Liver (tissue), 9 donors: ENCODE results near the gene SEC14L3. TPM values are rescaled to one million over a fixed set of nuclear protein-coding genes. Genes with fewer than 3 reads are reported as not detected.

Experiments used
- DNase-seq: peaks from one replicate; pipeline ENCODE4 v3.0.0-alpha.2; 2017; ENCODE audit warnings: low spot score
- H3K27ac ChIP-seq, 2 donors: one replicate each; pipeline ENCODE4 v1.7.0; 2013; ENCODE audit warnings: inconsistent platforms in 2 of 2, low read length in 2 of 2, control low read depth in 1 of 2, low read depth in 1 of 2, mild to moderate bottlenecking in 1 of 2
- H3K27me3 ChIP-seq, 4 donors: one replicate each; pipeline versions ENCODE4 v1.6.1 to v1.7.0; 2013; ENCODE audit warnings: low read length in 3 of 4, inconsistent platforms in 1 of 4, mild to moderate bottlenecking in 1 of 4, moderate library complexity in 1 of 4; ENCODE audit not compliant: control insufficient read depth in 4 of 4, insufficient read depth in 4 of 4
- H3K36me3 ChIP-seq, 4 donors: one replicate each; pipeline versions ENCODE4 v1.6.1 to v1.7.0; 2013; ENCODE audit warnings: low read length in 3 of 4, mild to moderate bottlenecking in 3 of 4, low read depth in 1 of 4, moderate library complexity in 1 of 4; ENCODE audit not compliant: control insufficient read depth in 4 of 4, insufficient read depth in 3 of 4
- H3K4me1 ChIP-seq, 4 donors: one replicate each; pipeline versions ENCODE4 v1.6.1 to v1.7.0; 2013; ENCODE audit warnings: low read length in 3 of 4, mild to moderate bottlenecking in 3 of 4, moderate library complexity in 1 of 4; ENCODE audit not compliant: control insufficient read depth in 4 of 4, insufficient read depth in 4 of 4
- H3K4me3 ChIP-seq, 3 donors: one replicate each; pipeline versions ENCODE4 v1.6.1 to v1.7.0; 2013; ENCODE audit warnings: low read length in 3 of 3, control low read depth in 1 of 3, low read depth in 1 of 3, mild to moderate bottlenecking in 1 of 3
- H3K9ac ChIP-seq, 2 donors: one replicate each; pipeline ENCODE4 v1.7.0; 2013; ENCODE audit warnings: low read length in 2 of 2, mild to moderate bottlenecking in 2 of 2, moderate library complexity in 2 of 2, control low read depth in 1 of 2, low read depth in 1 of 2
- H3K9me3 ChIP-seq, 4 donors: one replicate each; pipeline versions ENCODE4 v1.6.1 to v1.7.0; 2013; ENCODE audit warnings: low read length in 3 of 4; ENCODE audit not compliant: control insufficient read depth in 4 of 4
- FOXA1 ChIP-seq: IDR thresholded peaks from 2 replicates; pipeline ENCODE4 v1.6.1; 2016; ENCODE audit warnings: antibody characterized with exemption
- FOXA2 ChIP-seq: IDR thresholded peaks from 2 replicates; pipeline ENCODE4 v1.6.1; 2016; ENCODE audit warnings: antibody characterized with exemption
- GABPA ChIP-seq, 2 donors: IDR thresholded peaks in 1 of 2; conservative IDR thresholded peaks in 1 of 2; 2 replicates each; pipeline ENCODE4 v1.6.1; 2016; ENCODE audit warnings: antibody characterized with exemption in 2 of 2, mild to moderate bottlenecking in 1 of 2, moderate library complexity in 1 of 2
- HNF4A ChIP-seq, 2 donors: conservative IDR thresholded peaks; 2 replicates each; pipeline ENCODE4 v1.6.1; 2016; ENCODE audit warnings: antibody characterized with exemption in 2 of 2, mild to moderate bottlenecking in 2 of 2
- HNF4G ChIP-seq: IDR thresholded peaks from 2 replicates; pipeline ENCODE4 v1.6.1; 2016; ENCODE audit warnings: antibody characterized with exemption
- NR2F2 ChIP-seq: IDR thresholded peaks from 2 replicates; pipeline ENCODE4 v1.6.1; 2016; ENCODE audit warnings: antibody characterized with exemption
- RAD21 ChIP-seq, 2 donors: IDR thresholded peaks; 2 replicates each; pipeline ENCODE4 v1.6.1; 2016; ENCODE audit warnings: antibody characterized with exemption in 2 of 2, mild to moderate bottlenecking in 2 of 2
- RXRA ChIP-seq, 2 donors: IDR thresholded peaks; 2 replicates each; pipeline ENCODE4 v1.6.1; 2017 to 2018; ENCODE audit warnings: antibody characterized with exemption in 2 of 2, mild to moderate bottlenecking in 1 of 2
- SP1 ChIP-seq: IDR thresholded peaks from 2 replicates; pipeline ENCODE4 v1.6.1; 2018; ENCODE audit warnings: antibody characterized with exemption, mild to moderate bottlenecking
- WGBS: extraction: QIAGEN DNeasy Blood & Tissue Kit; methylation state at CpG from one replicate; pipeline ENCODE4 v1.1.7; 2013; 5-methylcytosine and 5-hydroxymethylcytosine counted together
- polyA plus RNA-seq, 2 donors: library from polyadenylated mRNA; stranded (reverse) in 1 of 2; unstranded in 1 of 2; fragments of 200-250 nt in 1 of 2; fragments of >200 nt in 1 of 2; fragmentation: Nextera tagmentation in 1 of 2; extraction: Ambion mirVana in 1 of 2; gene quantifications; one replicate each; pipeline versions ENCODE4 v1.2.1 to v1.2.3, GENCODE V29; 2013 to 2015
- total RNA-seq, 2 donors: library from RNA; depleted of rRNA; stranded (reverse); fragments of >200 nt; gene quantifications; one replicate each; pipeline ENCODE4 v1.2.3, GENCODE V29; 2014
- TF ChIP-seq, protein P1 (sequence below): IDR thresholded peaks from 2 replicates; pipeline ENCODE4 v1.6.1; 2016; ENCODE audit warnings: antibody characterized with exemption, mild to moderate bottlenecking
- TF ChIP-seq, protein P2 (sequence below): fragments of 150-350 bp; IDR thresholded peaks from 2 replicates; pipeline ENCODE4 v1.5.1; 2017; ENCODE audit warnings: improper control_type of control experiment, low read depth, low read length; ENCODE audit not compliant: missing input control
- TF ChIP-seq, protein P3 (sequence below): IDR thresholded peaks from 2 replicates; pipeline ENCODE4 v1.6.1; 2016; ENCODE audit warnings: antibody characterized with exemption
- TF ChIP-seq, protein P4 (sequence below): IDR thresholded peaks from 2 replicates; pipeline ENCODE4 v1.6.1; 2016; ENCODE audit warnings: antibody characterized with exemption
- donor health status: healthy.
- donor health status: healthy.
- donor health status: healthy.
- donor health status: healthy.
- donor health status: healthy.

SEC14L3 gene
- total and polyA plus RNA-seq, 4 donors = 0.32 to 0.33 TPM; not detected in 2

DNA sequence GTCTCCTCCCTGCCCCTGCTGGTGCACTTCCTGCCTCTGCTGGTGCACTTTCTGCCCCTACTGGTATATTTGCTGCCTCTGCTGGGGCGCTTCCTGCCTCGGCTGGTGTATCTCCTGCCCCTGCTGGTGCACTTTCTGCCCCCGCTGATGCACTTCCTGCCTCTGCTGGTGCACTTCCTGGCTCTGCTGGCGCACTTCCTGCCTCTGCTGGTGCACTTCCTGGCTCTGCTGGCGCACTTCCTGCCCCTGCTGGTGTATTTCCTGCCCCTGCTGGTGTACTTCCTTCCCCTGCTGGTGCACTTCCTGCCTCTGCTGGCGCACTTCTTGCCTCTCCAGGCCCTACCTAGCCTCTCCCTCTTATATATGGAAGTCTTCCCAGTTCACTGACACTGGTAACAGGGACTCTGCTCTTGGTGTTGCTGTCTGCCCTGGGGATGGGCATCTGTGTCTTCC lies 36.1 kb downstream of the SEC14L3 start (continued):
- TF ChIP-seq, protein P1, sequence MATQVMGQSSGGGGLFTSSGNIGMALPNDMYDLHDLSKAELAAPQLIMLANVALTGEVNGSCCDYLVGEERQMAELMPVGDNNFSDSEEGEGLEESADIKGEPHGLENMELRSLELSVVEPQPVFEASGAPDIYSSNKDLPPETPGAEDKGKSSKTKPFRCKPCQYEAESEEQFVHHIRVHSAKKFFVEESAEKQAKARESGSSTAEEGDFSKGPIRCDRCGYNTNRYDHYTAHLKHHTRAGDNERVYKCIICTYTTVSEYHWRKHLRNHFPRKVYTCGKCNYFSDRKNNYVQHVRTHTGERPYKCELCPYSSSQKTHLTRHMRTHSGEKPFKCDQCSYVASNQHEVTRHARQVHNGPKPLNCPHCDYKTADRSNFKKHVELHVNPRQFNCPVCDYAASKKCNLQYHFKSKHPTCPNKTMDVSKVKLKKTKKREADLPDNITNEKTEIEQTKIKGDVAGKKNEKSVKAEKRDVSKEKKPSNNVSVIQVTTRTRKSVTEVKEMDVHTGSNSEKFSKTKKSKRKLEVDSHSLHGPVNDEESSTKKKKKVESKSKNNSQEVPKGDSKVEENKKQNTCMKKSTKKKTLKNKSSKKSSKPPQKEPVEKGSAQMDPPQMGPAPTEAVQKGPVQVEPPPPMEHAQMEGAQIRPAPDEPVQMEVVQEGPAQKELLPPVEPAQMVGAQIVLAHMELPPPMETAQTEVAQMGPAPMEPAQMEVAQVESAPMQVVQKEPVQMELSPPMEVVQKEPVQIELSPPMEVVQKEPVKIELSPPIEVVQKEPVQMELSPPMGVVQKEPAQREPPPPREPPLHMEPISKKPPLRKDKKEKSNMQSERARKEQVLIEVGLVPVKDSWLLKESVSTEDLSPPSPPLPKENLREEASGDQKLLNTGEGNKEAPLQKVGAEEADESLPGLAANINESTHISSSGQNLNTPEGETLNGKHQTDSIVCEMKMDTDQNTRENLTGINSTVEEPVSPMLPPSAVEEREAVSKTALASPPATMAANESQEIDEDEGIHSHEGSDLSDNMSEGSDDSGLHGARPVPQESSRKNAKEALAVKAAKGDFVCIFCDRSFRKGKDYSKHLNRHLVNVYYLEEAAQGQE = no peak

DNA sequence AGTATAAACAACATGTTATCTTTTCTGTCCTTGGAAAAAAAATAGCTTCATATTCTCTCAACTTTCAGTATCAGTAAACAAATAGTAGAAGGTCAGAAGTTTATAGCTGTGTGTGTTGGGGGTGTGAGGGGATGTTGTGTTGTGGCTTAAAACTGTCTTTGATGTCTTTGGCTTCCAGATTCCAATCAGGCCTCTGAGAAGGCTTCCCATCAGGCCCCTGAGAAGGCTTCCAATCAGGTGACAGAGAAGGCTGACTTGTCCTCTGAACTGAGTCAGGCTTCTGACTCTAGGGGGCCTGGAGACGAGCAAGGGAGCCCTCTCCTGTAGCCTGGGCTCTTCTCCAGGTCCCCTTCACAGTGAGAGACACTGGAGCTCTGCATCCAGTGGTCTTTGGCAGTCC lies 37.0 kb downstream of the SEC14L3 start:
- TF ChIP-seq NR2F2 = no peak
- TF ChIP-seq RAD21 (IDR thresholded peaks at IDR 0.05) = no peak
- TF ChIP-seq, protein P2, sequence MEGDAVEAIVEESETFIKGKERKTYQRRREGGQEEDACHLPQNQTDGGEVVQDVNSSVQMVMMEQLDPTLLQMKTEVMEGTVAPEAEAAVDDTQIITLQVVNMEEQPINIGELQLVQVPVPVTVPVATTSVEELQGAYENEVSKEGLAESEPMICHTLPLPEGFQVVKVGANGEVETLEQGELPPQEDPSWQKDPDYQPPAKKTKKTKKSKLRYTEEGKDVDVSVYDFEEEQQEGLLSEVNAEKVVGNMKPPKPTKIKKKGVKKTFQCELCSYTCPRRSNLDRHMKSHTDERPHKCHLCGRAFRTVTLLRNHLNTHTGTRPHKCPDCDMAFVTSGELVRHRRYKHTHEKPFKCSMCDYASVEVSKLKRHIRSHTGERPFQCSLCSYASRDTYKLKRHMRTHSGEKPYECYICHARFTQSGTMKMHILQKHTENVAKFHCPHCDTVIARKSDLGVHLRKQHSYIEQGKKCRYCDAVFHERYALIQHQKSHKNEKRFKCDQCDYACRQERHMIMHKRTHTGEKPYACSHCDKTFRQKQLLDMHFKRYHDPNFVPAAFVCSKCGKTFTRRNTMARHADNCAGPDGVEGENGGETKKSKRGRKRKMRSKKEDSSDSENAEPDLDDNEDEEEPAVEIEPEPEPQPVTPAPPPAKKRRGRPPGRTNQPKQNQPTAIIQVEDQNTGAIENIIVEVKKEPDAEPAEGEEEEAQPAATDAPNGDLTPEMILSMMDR = no peak
- no peak for TF ChIP-seq FOXA1
- TF ChIP-seq HNF4G = no peak
- TF ChIP-seq FOXA2 = no peak
- TF ChIP-seq, protein P1 = no peak
- no peak for TF ChIP-seq SP1
- no peak for TF ChIP-seq RXRA (IDR thresholded peaks at IDR 0.05)
- TF ChIP-seq HNF4A (conservative IDR thresholded peaks at IDR 0.05) = no peak
- Histone ChIP-seq H3K27ac (peak overlapping the region in 1 of 2 donors; percentile 36), H3K36me3 (no peaks in the 10 kb centered on the region), H3K4me1 (peaks cover 4 to 28% (median 18%) of the 10 kb centered on the region in 4 donors), H3K27me3 (no peaks in the 10 kb centered on the region), H3K9me3 (no peaks in the 10 kb centered on the region), H3K4me3 (no peak overlapping the region), H3K9ac (peak overlapping the region in 1 of 2 donors; percentile 24)
- DNase-seq = no peak
- 78% methylated on average over 1 of the region's 1 CpG for WGBS

DNA sequence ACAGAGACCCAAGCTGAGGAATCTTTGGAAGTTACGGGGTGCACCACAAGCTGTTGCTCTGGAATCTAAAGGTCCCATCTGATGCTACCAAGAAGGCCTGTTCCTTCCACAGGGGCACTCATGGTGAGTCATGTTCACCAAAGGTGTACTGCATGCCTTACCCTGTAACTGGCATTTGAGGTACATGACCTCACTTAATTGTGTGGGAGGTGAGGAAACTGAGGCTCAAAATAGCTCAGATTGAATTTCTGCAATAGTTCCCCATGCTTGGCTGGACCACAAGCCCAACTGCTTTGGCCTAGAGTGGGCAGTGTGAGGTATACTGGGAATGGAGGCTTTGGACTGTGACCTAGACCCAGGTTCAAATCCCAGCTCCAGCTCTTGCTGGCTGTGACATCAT lies 38.0 kb downstream of the SEC14L3 start:
- Histone ChIP-seq H3K36me3 (no peaks in the 10 kb centered on the region), H3K27me3 (no peaks in the 10 kb centered on the region), H3K9ac (no peak overlapping the region), H3K9me3 (no peaks in the 10 kb centered on the region), H3K4me1 (peaks cover 4 to 28% (median 18%) of the 10 kb centered on the region in 4 donors), H3K4me3 (no peak overlapping the region), H3K27ac (no peak overlapping the region)
- 96% methylated on average over 1 of the region's 1 CpG for WGBS
- TF ChIP-seq GABPA (IDR thresholded peaks at IDR 0.05 in 1 of 2, conservative IDR thresholded peaks at IDR 0.05 in 1 of 2) = no peak
- TF ChIP-seq, protein P3, sequence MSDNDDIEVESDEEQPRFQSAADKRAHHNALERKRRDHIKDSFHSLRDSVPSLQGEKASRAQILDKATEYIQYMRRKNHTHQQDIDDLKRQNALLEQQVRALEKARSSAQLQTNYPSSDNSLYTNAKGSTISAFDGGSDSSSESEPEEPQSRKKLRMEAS = no peak
- TF ChIP-seq, protein P2 = no peak
- no peak for TF ChIP-seq HNF4A (conservative IDR thresholded peaks at IDR 0.05)
- TF ChIP-seq, protein P4, sequence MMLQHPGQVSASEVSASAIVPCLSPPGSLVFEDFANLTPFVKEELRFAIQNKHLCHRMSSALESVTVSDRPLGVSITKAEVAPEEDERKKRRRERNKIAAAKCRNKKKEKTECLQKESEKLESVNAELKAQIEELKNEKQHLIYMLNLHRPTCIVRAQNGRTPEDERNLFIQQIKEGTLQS = no peak
- no peak for DNase-seq
